IPS-15b (cell line): ENCODE data around the gene OLIG2.

Experiments used
- H3K27me3 ChIP-seq: one replicate; pipeline ENCODE4 v1.6.1; 2013; ENCODE audit warnings: low read length; ENCODE audit not compliant: control insufficient read depth, insufficient read depth
- H3K36me3 ChIP-seq: one replicate; pipeline ENCODE4 v1.6.1; 2013; ENCODE audit warnings: low read length; ENCODE audit not compliant: control insufficient read depth, insufficient read depth
- H3K4me1 ChIP-seq: one replicate; pipeline ENCODE4 v1.6.1; 2013; ENCODE audit warnings: mild to moderate bottlenecking, low read length; ENCODE audit not compliant: control insufficient read depth, insufficient read depth
- H3K4me3 ChIP-seq: one replicate; pipeline ENCODE4 v1.5.1; 2013; ENCODE audit warnings: low read depth, low read length
- H3K9ac ChIP-seq: one replicate; pipeline ENCODE4 v1.6.1; 2013; ENCODE audit warnings: low read depth, mild to moderate bottlenecking, low read length
- H3K9me3 ChIP-seq: one replicate; pipeline ENCODE4 v1.6.1; 2013; ENCODE audit warnings: mild to moderate bottlenecking, low read length; ENCODE audit not compliant: control insufficient read depth, insufficient read depth

Gene OLIG2

DNA sequence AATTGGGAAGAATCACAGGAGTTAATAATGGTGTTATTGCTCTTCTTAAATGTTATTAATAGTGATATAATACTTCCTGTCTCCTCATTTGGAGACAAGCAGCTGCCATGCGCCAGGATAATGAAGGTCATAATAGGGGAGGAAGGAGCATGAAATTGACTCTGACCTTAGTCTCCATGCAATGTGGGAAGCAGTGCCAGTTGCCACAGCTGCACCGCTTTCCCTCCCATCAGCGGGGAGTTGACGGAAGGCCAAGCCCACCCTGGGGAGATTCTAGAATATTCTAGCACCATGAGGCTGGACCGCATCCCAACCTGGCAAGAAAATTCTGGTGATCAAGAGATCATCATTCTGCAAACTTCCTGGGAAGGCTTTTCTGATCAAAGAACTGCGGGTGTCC is 33.2 kb downstream of the OLIG2 start:
- Histone ChIP-seq H3K36me3 (no peaks in the 10 kb centered on the region), H3K9me3 (no peaks in the 10 kb centered on the region), H3K27me3 (peaks cover 54% of the 10 kb centered on the region), H3K9ac (no peak overlapping the region), H3K4me1 (no peaks in the 10 kb centered on the region), H3K4me3 (no peak overlapping the region)

DNA sequence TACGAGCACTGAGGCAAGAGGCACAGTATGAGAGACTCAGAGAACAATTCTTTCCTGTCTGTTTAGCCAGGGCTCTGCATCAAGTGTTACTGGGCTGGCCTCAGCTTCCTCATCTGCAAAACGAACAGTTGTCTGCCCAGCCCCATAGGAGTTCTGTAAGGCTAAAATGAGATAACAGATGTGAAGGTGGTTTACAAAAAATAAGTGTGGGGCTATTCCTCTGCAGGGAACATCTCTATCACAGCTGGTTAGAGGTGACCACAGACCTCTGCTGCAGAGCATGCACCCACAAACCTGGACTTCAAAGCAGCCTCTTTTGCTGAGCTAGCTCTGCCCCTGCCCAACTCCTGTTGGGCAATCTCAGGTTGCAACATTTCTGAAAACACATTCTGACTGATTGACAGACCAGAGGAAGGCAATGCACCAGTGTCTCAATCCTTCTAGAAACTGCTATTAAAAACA is 33.7 kb downstream of the OLIG2 start:
- Histone ChIP-seq H3K27me3 (peaks cover 57% of the 10 kb centered on the region), H3K36me3 (no peaks in the 10 kb centered on the region), H3K9ac (no peak overlapping the region), H3K9me3 (no peaks in the 10 kb centered on the region), H3K4me1 (no peaks in the 10 kb centered on the region), H3K4me3 (no peak overlapping the region)

DNA sequence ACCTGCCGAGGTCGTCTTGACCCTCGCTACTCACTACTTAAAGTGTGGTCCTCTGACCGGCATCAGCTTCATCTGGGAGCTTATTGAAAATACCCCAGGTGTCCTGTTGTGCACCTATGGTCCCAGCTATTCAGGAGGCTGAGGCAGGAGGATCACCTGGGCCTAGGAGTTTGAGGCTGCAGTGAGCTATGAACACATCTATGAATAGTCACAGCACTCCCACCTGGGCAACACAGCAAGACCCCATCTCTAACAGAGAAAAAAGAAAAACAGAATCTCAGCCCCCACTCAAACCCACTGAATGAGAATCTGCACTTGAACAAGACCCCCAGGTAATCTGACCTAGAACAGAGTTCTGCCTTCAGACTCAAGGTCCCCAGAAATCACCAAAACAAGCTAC is 35.5 kb downstream of the OLIG2 start:
- no peaks in the 10 kb centered on the region for H3K36me3 ChIP-seq
- H3K4me3 ChIP-seq = no peak overlapping the region
- no peak overlapping the region for H3K9ac ChIP-seq
- H3K4me1 ChIP-seq = peaks cover 5% of the 10 kb centered on the region
- peaks cover 74% of the 10 kb centered on the region for H3K27me3 ChIP-seq
- H3K9me3 ChIP-seq = no peaks in the 10 kb centered on the region

DNA sequence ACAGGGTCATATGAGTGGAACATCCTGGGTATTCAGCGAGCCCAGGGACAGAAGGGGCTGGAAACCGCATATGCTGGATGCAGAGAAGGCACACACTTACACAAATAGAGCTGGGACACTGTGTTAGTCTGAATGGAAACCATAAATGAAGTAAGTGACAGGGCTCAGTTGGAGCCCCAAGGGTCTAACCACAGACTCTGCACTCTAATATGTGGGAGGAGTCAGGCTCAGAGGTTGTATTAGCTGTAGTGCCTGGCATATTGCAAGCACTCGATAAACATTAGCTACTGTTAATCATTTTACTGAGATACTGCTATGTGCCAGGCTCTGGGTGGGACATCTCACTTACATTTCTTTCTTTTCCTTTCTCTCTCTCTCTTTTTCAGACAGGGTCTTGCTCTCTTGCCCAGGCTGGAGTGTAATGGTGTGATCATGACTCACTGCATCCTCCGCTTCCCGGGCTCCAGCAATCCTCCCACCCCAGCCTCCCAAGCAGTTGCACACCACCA is 37.7 kb downstream of the OLIG2 start:
- no peaks in the 10 kb centered on the region for H3K9me3 ChIP-seq
- H3K9ac ChIP-seq = no peak overlapping the region
- peaks cover 5% of the 10 kb centered on the region for H3K4me1 ChIP-seq
- H3K27me3 ChIP-seq = peaks cover 88% of the 10 kb centered on the region
- H3K36me3 ChIP-seq = no peaks in the 10 kb centered on the region
- no peak overlapping the region for H3K4me3 ChIP-seq

DNA sequence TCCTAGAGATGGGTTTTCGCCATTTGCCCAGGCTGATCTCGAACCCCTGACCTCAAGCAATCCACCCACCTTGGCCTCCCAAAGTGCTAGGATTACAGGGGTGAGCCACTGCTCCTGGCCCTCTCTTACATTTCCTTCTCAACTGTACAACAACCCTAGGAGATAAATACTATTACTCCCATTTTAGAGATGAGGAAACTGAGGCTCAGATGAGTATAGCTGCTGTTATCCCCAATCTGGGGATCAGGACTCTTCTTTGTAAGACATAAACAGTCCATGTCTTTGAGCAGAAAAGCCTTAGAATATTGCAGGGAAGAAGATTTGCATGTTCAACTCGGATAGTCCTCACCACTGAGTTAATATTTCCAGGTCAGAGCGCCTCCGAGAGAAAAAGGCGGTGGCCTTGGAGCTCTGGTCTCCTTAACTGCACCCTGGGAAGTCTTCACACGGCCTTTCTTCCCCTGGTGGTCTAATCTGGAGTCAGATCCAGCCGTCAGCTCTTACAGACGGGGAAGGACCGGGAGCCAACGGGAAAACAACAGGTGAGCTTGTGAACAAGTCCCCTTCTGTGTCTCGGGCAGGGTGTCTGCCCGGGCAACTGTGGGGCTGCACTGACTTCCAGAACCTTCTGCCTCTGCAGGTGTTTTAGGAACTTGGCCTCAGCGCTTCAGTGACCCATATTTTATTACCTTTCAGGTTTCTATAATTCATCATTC is 38.3 kb downstream of the OLIG2 start:
- no peak overlapping the region for H3K4me3 ChIP-seq
- H3K4me1 ChIP-seq = peaks cover 5% of the 10 kb centered on the region
- H3K9me3 ChIP-seq = no peaks in the 10 kb centered on the region
- H3K36me3 ChIP-seq = no peaks in the 10 kb centered on the region
- peaks cover 91% of the 10 kb centered on the region for H3K27me3 ChIP-seq
- no peak overlapping the region for H3K9ac ChIP-seq

DNA sequence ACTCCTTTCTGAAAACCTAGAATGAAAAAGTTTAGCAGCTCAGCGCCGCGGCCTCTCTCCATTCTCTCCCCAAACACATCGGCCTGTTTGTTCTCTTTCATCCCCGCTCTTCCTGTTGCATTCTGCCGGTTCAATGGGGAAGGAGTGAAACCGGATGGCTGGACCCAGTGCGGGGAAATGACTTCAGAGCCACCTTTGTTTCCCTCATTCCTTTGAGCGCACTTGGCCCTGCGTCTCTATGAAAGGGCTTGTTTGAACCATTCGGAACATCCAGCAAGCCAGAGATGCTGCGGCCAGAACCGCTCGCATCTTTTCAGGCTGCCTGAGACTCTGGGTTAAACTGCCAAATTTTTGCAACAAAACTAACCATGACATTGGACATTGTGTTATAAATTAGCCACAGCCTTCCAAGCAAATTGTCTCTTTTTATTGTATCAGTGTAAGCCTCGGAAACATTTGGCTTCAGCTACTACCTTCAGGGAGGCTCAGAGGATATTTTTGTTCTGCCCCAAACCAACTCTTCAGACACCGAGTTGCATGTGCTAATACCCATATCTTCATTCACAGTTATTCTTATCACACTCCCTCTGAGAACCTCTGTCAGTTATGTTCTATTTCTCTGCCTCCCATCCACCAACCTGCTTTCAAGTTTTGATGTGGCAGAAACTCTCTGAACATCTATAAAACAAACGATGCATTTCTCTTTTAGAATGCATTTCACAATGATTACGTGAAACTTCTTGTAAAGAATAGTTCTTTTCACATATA is 39.1 kb downstream of the OLIG2 start:
- no peak overlapping the region for H3K4me3 ChIP-seq

DNA sequence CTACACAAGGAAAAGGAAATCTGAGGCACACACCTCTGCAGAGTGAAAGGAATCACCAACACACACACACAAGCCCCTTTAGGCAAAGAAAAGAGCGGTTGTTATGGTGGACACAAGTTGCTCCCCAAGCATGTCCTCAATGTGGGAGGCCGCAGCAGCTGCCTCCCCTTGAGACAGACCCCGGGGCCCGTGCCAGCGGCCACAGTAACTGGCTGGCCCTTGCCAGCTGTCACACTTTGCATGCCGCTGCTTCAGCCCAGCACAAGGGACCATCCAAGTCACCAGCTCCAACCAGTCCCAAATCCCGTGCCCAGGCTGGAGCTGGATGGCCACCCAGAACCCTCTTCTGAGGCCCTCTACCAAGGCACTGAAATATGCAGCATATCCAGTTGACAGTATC is 41.3 kb downstream of the OLIG2 start:
- Histone ChIP-seq H3K4me1 (peaks cover 8% of the 10 kb centered on the region), H3K9ac (no peak overlapping the region), H3K36me3 (no peaks in the 10 kb centered on the region), H3K9me3 (no peaks in the 10 kb centered on the region), H3K4me3 (no peak overlapping the region), H3K27me3 (peaks cover 91% of the 10 kb centered on the region)

More for the DNA sequence above, 39.1 kb downstream of the OLIG2 start:
- Histone ChIP-seq H3K9ac (no peak overlapping the region), H3K36me3 (no peaks in the 10 kb centered on the region), H3K27me3 (peaks cover 92% of the 10 kb centered on the region), H3K9me3 (no peaks in the 10 kb centered on the region), H3K4me1 (peaks cover 5% of the 10 kb centered on the region)

DNA sequence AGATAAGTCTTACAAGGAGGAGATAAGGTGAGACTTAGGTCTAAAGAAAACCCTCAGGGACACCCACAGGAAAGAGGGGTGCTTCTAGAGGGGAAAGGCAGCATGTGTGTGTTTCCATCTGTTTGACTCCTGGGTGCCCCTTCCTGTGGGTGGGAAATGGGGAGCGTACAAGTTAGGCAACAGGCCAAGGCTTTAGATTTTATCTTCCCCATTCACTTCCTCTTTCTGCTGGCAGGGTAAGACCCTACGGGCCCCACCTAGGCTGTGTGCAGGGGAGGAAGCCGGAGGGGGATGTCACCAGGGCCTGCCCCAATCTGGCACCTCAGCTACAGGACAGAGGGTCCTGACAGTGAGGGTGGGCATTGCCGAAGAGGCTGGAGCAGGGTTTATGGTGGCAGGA is 41.7 kb downstream of the OLIG2 start:
- Histone ChIP-seq H3K36me3 (no peaks in the 10 kb centered on the region), H3K4me1 (peaks cover 8% of the 10 kb centered on the region), H3K4me3 (no peak overlapping the region), H3K9ac (no peak overlapping the region), H3K27me3 (peaks cover 95% of the 10 kb centered on the region), H3K9me3 (no peaks in the 10 kb centered on the region)

DNA sequence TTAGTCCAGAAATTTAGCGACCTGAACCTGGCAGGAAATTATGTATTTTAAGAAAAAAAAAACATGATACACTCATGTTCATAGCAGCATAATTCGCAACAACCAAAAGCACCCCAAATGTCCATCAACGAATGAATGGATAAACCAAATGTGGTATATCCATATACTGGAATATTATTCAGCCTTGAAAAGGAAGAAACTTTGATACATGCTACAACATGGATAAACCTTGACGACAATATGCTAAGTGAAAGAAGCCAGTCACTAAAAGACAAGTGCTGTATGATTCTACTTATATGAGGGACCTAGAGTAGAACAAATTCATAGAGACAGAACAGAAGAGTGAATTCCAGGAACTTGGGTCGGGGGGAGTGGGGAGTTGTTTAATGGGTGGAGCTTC is 43.5 kb downstream of the OLIG2 start:
- Histone ChIP-seq H3K9me3 (no peaks in the 10 kb centered on the region), H3K9ac (no peak overlapping the region), H3K27me3 (peaks cover 97% of the 10 kb centered on the region), H3K4me3 (no peak overlapping the region), H3K4me1 (peaks cover 14% of the 10 kb centered on the region), H3K36me3 (no peaks in the 10 kb centered on the region)

DNA sequence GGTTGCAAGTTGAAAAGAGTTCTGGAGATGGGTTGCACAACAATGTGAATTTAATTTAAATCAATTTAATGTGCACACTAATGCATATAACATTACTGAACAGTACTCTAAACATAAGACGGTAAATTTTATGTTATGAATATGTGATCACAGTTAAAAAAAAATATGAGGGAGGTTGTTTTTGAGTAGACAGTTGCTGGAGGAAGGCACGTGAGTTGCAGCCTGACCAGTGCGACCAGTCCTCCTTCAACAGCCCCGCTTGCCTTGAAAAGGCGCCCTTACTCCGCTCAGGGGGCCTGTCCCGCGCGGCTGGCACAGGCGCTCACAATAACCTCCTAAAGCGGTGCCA is 43.9 kb downstream of the OLIG2 start:
- peaks cover 97% of the 10 kb centered on the region for H3K27me3 ChIP-seq
- H3K9ac ChIP-seq = no peak overlapping the region
- H3K4me1 ChIP-seq = peaks cover 14% of the 10 kb centered on the region
- no peaks in the 10 kb centered on the region for H3K36me3 ChIP-seq
- H3K4me3 ChIP-seq = peak overlapping the region; percentile 11
- H3K9me3 ChIP-seq = no peaks in the 10 kb centered on the region

DNA sequence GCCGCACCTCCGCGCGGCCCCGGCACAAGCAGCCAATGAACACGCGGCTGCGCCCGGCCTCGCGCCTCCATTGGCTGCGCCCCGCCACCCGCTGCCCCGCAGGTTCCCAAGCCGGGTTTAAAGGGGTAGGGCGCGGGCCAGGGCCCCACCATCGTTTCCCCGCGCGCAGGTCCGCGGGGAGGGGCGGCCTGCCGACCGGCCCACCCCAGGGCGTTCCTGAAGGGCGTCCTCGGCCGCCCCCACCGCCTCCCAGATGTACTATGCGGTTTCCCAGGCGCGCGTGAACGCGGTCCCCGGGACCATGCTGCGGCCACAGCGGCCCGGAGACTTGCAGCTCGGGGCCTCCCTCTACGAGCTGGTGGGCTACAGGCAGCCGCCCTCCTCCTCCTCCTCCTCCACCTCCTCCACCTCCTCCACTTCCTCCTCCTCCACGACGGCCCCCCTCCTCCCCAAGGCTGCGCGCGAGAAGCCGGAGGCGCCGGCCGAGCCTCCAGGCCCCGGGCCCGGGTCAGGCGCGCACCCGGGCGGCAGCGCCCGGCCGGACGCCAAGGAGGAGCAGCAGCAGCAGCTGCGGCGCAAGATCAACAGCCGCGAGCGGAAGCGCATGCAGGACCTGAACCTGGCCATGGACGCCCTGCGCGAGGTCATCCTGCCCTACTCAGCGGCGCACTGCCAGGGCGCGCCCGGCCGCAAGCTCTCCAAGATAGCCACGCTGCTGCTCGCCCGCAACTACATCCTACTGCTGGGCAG is 44.4 kb downstream of the OLIG2 start, which contains the start of gene OLIG1:
Gene OLIG1 (plus strand): TSS at position 148 of the 750 bp plus-strand sequence. CDS start 106 bp downstream, at position 254.
- no peak within 1 kb of the TSS for H3K9ac ChIP-seq
- peak within 1 kb of the TSS; percentile 45 for H3K4me3 ChIP-seq
- H3K9me3 ChIP-seq = no peaks in the 10 kb centered on the region
- no peaks in the 10 kb centered on the region for H3K36me3 ChIP-seq
- peaks cover 97% of the 10 kb centered on the region for H3K27me3 ChIP-seq
- H3K4me1 ChIP-seq = peaks cover 13% of the 10 kb centered on the region
